Skeletal muscle tissue (tissue), 4 donors: ENCODE results near the gene PLCB2. TPM values are rescaled to one million over a fixed set of nuclear protein-coding genes. Genes with fewer than 3 reads are reported as not detected.

Experiments
- H3K27ac ChIP-seq: one replicate; pipeline ENCODE4 v1.7.0; 2013; ENCODE audit warnings: mild to moderate bottlenecking, low read depth, low read length, inconsistent platforms
- H3K27me3 ChIP-seq, 3 donors: one replicate each; pipeline ENCODE4 v1.7.0; 2013; ENCODE audit warnings: low read length in 3 of 3; ENCODE audit not compliant: control insufficient read depth in 3 of 3, insufficient read depth in 3 of 3
- H3K36me3 ChIP-seq, 3 donors: one replicate each; pipeline ENCODE4 v1.7.0; 2013; ENCODE audit warnings: low read length in 3 of 3; ENCODE audit not compliant: control insufficient read depth in 3 of 3, insufficient read depth in 3 of 3
- H3K4me1 ChIP-seq, 3 donors: one replicate each; pipeline ENCODE4 v1.7.0; 2013; ENCODE audit warnings: low read length in 3 of 3, mild to moderate bottlenecking in 3 of 3; ENCODE audit not compliant: control insufficient read depth in 3 of 3, insufficient read depth in 3 of 3
- H3K4me3 ChIP-seq, 3 donors: one replicate each; pipeline ENCODE4 v1.7.0; 2013; ENCODE audit warnings: low read length in 3 of 3
- H3K9ac ChIP-seq, 3 donors: one replicate each; pipeline ENCODE4 v1.7.0; 2013; ENCODE audit warnings: low read length in 3 of 3, mild to moderate bottlenecking in 3 of 3, moderate library complexity in 2 of 3, low read depth in 1 of 3
- H3K9me3 ChIP-seq, 3 donors: one replicate each; pipeline ENCODE4 v1.7.0; 2013; ENCODE audit warnings: low read length in 3 of 3; ENCODE audit not compliant: control insufficient read depth in 3 of 3
- total RNA-seq: library from RNA; depleted of rRNA; stranded (reverse); fragments of >200 nt; gene quantifications from one replicate; pipeline ENCODE4 v1.2.3, GENCODE V29; 2014
- donor health status: Osteomylitis.

Gene PLCB2
- total RNA-seq, 1 donor from 2014 or later = 3.7 TPM

- H3K9me3 ChIP-seq = no peaks in the 10 kb centered on the region
- H3K36me3 ChIP-seq = no peaks in the 10 kb centered on the region
- H3K4me1 ChIP-seq = peaks cover 5 to 16% (median 8%) of the 10 kb centered on the region in 3 donors
- H3K27ac ChIP-seq = no peak overlapping the region
- peaks cover 0 to 3% (median 0%) of the 10 kb centered on the region in 3 donors for H3K27me3 ChIP-seq
- H3K4me3 ChIP-seq = no peak overlapping the region
- no peak overlapping the region for H3K9ac ChIP-seq
These were observed 61.0 kb downstream of the PLCB2 start for GRCh38 chr15:40246496-40247280.

- Histone ChIP-seq H3K4me1 (peaks cover 5 to 16% (median 8%) of the 10 kb centered on the region in 3 donors), H3K9ac (no peak overlapping the region), H3K27me3 (peaks cover 0 to 10% (median 1%) of the 10 kb centered on the region in 3 donors), H3K36me3 (no peaks in the 10 kb centered on the region), H3K27ac (no peak overlapping the region), H3K4me3 (no peak overlapping the region), H3K9me3 (no peaks in the 10 kb centered on the region)
These were observed 61.9 kb downstream of the PLCB2 start for GRCh38 chr15:40245666-40246450.

- no peak overlapping the region for H3K4me3 ChIP-seq
- no peaks in the 10 kb centered on the region for H3K36me3 ChIP-seq
- peaks cover 1 to 16% (median 2%) of the 10 kb centered on the region in 3 donors for H3K27me3 ChIP-seq
- H3K4me1 ChIP-seq = peaks cover 5 to 14% (median 6%) of the 10 kb centered on the region in 3 donors
- no peak overlapping the region for H3K9ac ChIP-seq
- H3K9me3 ChIP-seq = no peaks in the 10 kb centered on the region
- no peak overlapping the region for H3K27ac ChIP-seq
These were observed 62.7 kb downstream of the PLCB2 start for GRCh38 chr15:40244961-40245523.

- Histone ChIP-seq H3K36me3 (no peaks in the 10 kb centered on the region), H3K4me1 (peaks cover 5 to 11% (median 8%) of the 10 kb centered on the region in 3 donors), H3K4me3 (no peak overlapping the region), H3K27me3 (peaks cover 6 to 34% (median 12%) of the 10 kb centered on the region in 3 donors), H3K9me3 (no peaks in the 10 kb centered on the region), H3K27ac (no peak overlapping the region), H3K9ac (no peak overlapping the region)
These were observed 64.5 kb downstream of the PLCB2 start for GRCh38 chr15:40243126-40243810.

- H3K4me3 ChIP-seq = no peak overlapping the region
- no peak overlapping the region for H3K9ac ChIP-seq
- H3K4me1 ChIP-seq = peaks cover 5 to 11% (median 8%) of the 10 kb centered on the region in 3 donors
- H3K36me3 ChIP-seq = no peaks in the 10 kb centered on the region
- H3K9me3 ChIP-seq = no peaks in the 10 kb centered on the region
- peaks cover 6 to 37% (median 12%) of the 10 kb centered on the region in 3 donors for H3K27me3 ChIP-seq
- H3K27ac ChIP-seq = no peak overlapping the region
These were observed 65.1 kb downstream of the PLCB2 start for GRCh38 chr15:40242601-40243000.

- Histone ChIP-seq H3K27ac (no peak overlapping the region), H3K9me3 (no peaks in the 10 kb centered on the region), H3K27me3 (peaks cover 6 to 37% (median 12%) of the 10 kb centered on the region in 3 donors), H3K4me3 (no peak overlapping the region), H3K9ac (no peak overlapping the region), H3K4me1 (peaks cover 5 to 11% (median 8%) of the 10 kb centered on the region in 3 donors), H3K36me3 (no peaks in the 10 kb centered on the region)
These were observed 65.5 kb downstream of the PLCB2 start for GRCh38 chr15:40242213-40242599.

- no peaks in the 10 kb centered on the region for H3K36me3 ChIP-seq
- no peaks in the 10 kb centered on the region for H3K9me3 ChIP-seq
- peaks cover 5 to 11% (median 8%) of the 10 kb centered on the region in 3 donors for H3K4me1 ChIP-seq
- H3K4me3 ChIP-seq = no peak overlapping the region
- peaks cover 6 to 37% (median 12%) of the 10 kb centered on the region in 3 donors for H3K27me3 ChIP-seq
- no peak overlapping the region for H3K27ac ChIP-seq
- no peak overlapping the region for H3K9ac ChIP-seq
These were observed 66.2 kb downstream of the PLCB2 start for GRCh38 chr15:40241269-40242212.

- no peak overlapping the region for H3K27ac ChIP-seq
These were observed 67.0 kb downstream of the PLCB2 start for GRCh38 chr15:40240619-40241221.

More at GRCh38 chr15:40240619-40241221, 67.0 kb downstream of the PLCB2 start:
- Histone ChIP-seq H3K4me3 (no peak overlapping the region), H3K9me3 (no peaks in the 10 kb centered on the region), H3K4me1 (peaks cover 5 to 11% (median 8%) of the 10 kb centered on the region in 3 donors), H3K27me3 (peaks cover 6 to 37% (median 12%) of the 10 kb centered on the region in 3 donors), H3K9ac (no peak overlapping the region), H3K36me3 (no peaks in the 10 kb centered on the region)
